Right lobe of liver (tissue), 6 donors: ENCODE measurements around the gene ANKRD44. TPM values are rescaled to one million over a fixed set of nuclear protein-coding genes. Genes with fewer than 3 reads are reported as not detected.
"Not testable (repeated sequence)": the region's sequence is repeated elsewhere in the genome, so short reads cannot be mapped to it uniquely, and the experiment has no call there.

Experiments used
- ATAC-seq, 4 donors: fragments of 200-7000 bp; cut with Tn5 transposase; one replicate each; pipeline ENCODE4 v1.9.1; 2020; ENCODE audit warnings: mild to moderate bottlenecking in 4 of 4, moderate library complexity in 4 of 4
- DNase-seq, 3 donors: peaks; one replicate each; pipeline ENCODE4 v3.0.0-alpha.2; 2020
- H3K27ac ChIP-seq, 3 donors: fragments of 200-600 bp; one replicate each; pipeline ENCODE4 v1.8.0; 2022
- H3K27me3 ChIP-seq, 2 donors: fragments of 200-600 bp; one replicate each; pipeline ENCODE4 v1.8.0; 2022
- H3K36me3 ChIP-seq, 4 donors: fragments of 200-600 bp; sonication (generic) in 1 of 4; one replicate each; pipeline versions ENCODE4 v1.5.1 to v1.8.0; 2017 to 2022; ENCODE audit warnings: control low read depth in 1 of 4
- H3K4me1 ChIP-seq, 4 donors: fragments of 200-600 bp; sonication (generic) in 1 of 4; one replicate each; pipeline versions ENCODE4 v1.5.1 to v1.8.0; 2017 to 2022; ENCODE audit warnings: control low read depth in 1 of 4
- H3K4me3 ChIP-seq, 3 donors: fragments of 200-600 bp; one replicate each; pipeline ENCODE4 v1.8.0; 2022
- H3K9me3 ChIP-seq, 4 donors: fragments of 200-600 bp; sonication (generic) in 1 of 4; one replicate each; pipeline versions ENCODE4 v1.5.1 to v1.8.0; 2017 to 2022; ENCODE audit warnings: control low read depth in 1 of 4
- CTCF ChIP-seq, 4 donors: fragments of 200-600 bp in 3 of 4; fragments of 450-650 bp in 1 of 4; IDR thresholded peaks; one replicate each; pipeline versions ENCODE4 v1.5.1 to v1.8.0; 2016 to 2022; ENCODE audit warnings: antibody characterized with exemption in 4 of 4, mild to moderate bottlenecking in 2 of 4
- POLR2A ChIP-seq: fragments of 450-650 bp; IDR thresholded peaks from one replicate; pipeline ENCODE4 v1.6.1; 2017; ENCODE audit warnings: antibody characterized with exemption, mild to moderate bottlenecking
- WGBS: methylation state at CpG from one replicate; pipeline ENCODE4 v1.1.6; 2018; ENCODE audit warnings: low coverage, low lambda C conversion rate; ENCODE audit not compliant: insufficient coverage; ENCODE audit errors: missing lambda C conversion rate; 5-methylcytosine and 5-hydroxymethylcytosine counted together
- intact Hi-C, 2 donors: fragments of 100-400 bp; cut with DNase I; formaldehyde crosslinking; loops; one replicate each; pipeline versions ENCODE4 v1.11.2 to v1.14.1; 2022
- total RNA-seq, 6 experiments: library from RNA; depleted of rRNA in 2 of 6; stranded (reverse); fragments of >200 nt in 2 of 6; fragmentation: NEBNext Ultra II Directional in 3 of 6; extraction: Animal tissue kit (Norgen Biotek cat#: 25700) in 3 of 6; gene quantifications; one replicate each; pipeline versions ENCODE4 v1.1.0 to v1.2.4, GENCODE V29; 2016 to 2023
- donor health status: DM: no; HTN: yes; CAD: no.
- donor health status: DM: no; HTN: no; CAD: no.
- donor health status: DM: no; HTN: no; CAD: no.
- donor health status: DM: no; HTN: yes; CAD: no.
- donor health status: DM: no; HTN: yes; CAD: no.

ANKRD44 gene
- total RNA-seq, 6 experiments from 2014 or later: 7.9 to 19.5 (median 13.3) TPM

GRCh38 chr2:197293252-197294007, 17.1 kb downstream of the ANKRD44 start:
- intact Hi-C loops: no loop called here
- DNase-seq (no peak), ATAC-seq (peak in 1 of 4 donors; percentile 50)
- peak overlapping the region in 2 of 3 donors; percentile 7 to 26 for H3K27ac ChIP-seq
- TF ChIP-seq POLR2A (no peak), CTCF (IDR thresholded peaks at IDR 0.05) (no peak)
- no peaks in the 10 kb centered on the region for H3K36me3 ChIP-seq
- H3K4me3 ChIP-seq: no peak overlapping the region
- peaks cover 0 to 6% (median 0%) of the 10 kb centered on the region in 4 donors for H3K4me1 ChIP-seq
- no peaks in the 10 kb centered on the region for H3K9me3 ChIP-seq
- 46% methylated on average over 5 of the region's 5 CpGs for WGBS
- H3K27me3 ChIP-seq: no peaks in the 10 kb centered on the region

DNA sequence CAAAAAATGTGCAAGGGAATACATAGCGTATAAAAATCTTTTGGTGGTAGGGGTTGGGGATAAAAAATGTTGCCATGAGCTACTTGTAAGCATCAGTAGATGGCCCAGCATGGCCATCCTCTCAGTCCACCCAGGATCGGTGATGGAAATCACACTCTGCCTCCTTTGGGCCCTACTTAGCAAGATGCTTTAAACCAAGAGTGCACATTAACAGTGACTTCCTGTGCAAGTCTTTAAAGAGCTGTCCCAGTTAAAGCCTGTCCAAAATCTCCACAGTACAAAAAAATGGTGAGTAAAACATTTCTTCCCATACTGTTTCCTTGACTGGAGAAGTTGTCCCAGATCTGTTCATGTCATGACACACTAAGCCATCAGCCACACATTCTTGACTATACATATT, 18.0 kb downstream of the ANKRD44 start:
- WGBS: 69% methylated on average over 2 of the region's 2 CpGs
- H3K27ac ChIP-seq: no peak overlapping the region
- no peaks in the 10 kb centered on the region for H3K9me3 ChIP-seq
- ATAC-seq (peak in 1 of 4 donors; percentile 35), DNase-seq (no peak)
- TF ChIP-seq POLR2A (no peak), CTCF (IDR thresholded peaks at IDR 0.05) (no peak)
- no peaks in the 10 kb centered on the region for H3K36me3 ChIP-seq
- intact Hi-C loops: no loop called here
- no peak overlapping the region for H3K4me3 ChIP-seq
- H3K27me3 ChIP-seq: no peaks in the 10 kb centered on the region
- H3K4me1 ChIP-seq: peaks cover 0 to 6% (median 0%) of the 10 kb centered on the region in 4 donors

- DNase-seq, H3K9me3 ChIP-seq, H3K4me3 ChIP-seq, H3K27me3 ChIP-seq, H3K36me3 ChIP-seq, H3K4me1 ChIP-seq, ATAC-seq, intact Hi-C loops: not testable (repeated sequence)
- 46% methylated on average over 6 of the region's 7 CpGs for WGBS
- peak overlapping the region in 1 of 3 donors; percentile 41 for H3K27ac ChIP-seq
These were observed 23.0 kb downstream of the ANKRD44 start for GRCh38 chr2:197287596-197287932.

DNA sequence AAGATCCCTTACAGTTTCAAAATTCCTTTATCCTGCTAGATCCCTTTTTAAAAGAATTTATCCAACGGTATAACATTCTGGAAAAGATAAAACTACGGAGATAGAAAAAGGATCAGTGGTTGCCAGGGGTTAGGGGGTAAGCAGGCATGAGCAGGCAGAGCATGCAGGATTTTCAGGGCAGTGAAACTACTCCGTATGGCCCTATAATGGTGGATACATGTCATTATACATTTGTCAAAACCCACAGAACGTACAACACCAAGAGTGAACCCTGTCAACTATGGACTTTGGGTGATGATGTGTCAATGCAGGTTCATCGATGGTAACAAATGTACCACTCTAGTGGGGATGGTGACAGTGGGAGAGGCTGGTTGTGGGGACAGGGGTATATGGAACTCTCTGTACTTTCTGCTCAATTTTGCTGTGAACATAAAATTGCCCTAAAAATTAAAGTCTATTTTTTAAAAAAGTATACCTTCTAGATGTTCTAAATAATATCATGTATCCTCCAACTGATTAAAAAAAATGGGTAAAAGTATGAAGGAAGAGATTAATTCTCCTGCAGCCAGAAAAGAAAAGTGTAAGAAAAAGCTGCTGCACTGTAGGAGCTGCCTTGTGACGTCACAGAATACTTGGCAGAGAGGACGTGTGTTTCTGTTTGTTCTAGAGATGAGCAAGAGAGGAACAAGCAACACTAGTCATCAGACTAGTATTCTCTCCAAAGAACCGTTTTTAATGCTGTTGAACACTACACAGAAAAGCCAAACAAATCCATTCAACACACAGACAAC, 23.6 kb downstream of the ANKRD44 start:
- Histone ChIP-seq H3K36me3 (no peaks in the 10 kb centered on the region), H3K4me1 (peaks cover 0 to 10% (median 0%) of the 10 kb centered on the region in 4 donors), H3K27me3 (no peaks in the 10 kb centered on the region), H3K9me3 (no peaks in the 10 kb centered on the region), H3K4me3 (no peak overlapping the region), H3K27ac (peak overlapping the region in 1 of 3 donors; percentile 41)
- ATAC-seq: peak; percentile 87 to 100 (median 94)
- peak in 1 of 3 donors; percentile 64 for DNase-seq
- 41% methylated on average over 8 of the region's 8 CpGs for WGBS
- TF ChIP-seq POLR2A: no peak
- no peak for TF ChIP-seq CTCF (IDR thresholded peaks at IDR 0.05)
- intact Hi-C loops: no loop called here

DNA sequence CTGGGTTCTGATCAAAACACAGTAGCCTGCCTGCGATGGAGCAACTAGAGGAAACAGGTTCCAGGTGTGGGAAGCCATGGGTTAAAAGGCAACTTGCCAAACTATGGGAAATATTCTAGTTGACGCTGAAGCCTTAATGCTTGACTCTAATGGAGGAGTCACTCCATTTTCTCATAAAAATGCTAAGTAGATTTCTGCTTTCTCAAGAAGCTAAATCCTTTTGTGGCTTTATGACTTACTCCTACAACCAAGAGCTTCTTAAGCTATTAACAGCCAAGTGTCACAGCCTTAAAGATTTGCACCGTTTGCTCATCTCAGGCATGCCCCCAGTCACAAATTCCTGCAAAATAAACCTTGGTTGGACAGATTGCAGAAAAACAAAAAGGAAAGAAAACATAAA, 25.2 kb downstream of the ANKRD44 start:
- Histone ChIP-seq H3K9me3 (no peaks in the 10 kb centered on the region), H3K4me1 (peaks cover 0 to 10% (median 0%) of the 10 kb centered on the region in 4 donors)
- no peak for DNase-seq

More for the DNA sequence above, 25.2 kb downstream of the ANKRD44 start:
- no peak for ATAC-seq
- Histone ChIP-seq H3K36me3 (no peaks in the 10 kb centered on the region), H3K4me3 (no peak overlapping the region), H3K27ac (no peak overlapping the region), H3K27me3 (no peaks in the 10 kb centered on the region)
- 80% methylated on average over 3 of the region's 3 CpGs for WGBS
- TF ChIP-seq POLR2A: no peak
- TF ChIP-seq CTCF (IDR thresholded peaks at IDR 0.05): no peak
- intact Hi-C loops: no loop called here
